Loucy (cell line): ENCODE data around the gene C2CD3.

Source experiments
- EZH2phosphoT487 ChIP-seq: fragments of 200-600 bp; IDR thresholded peaks from 2 replicates; pipeline ENCODE4 v1.6.1; 2018; ENCODE audit warnings: antibody characterized with exemption, mild to moderate bottlenecking, moderate library complexity, borderline replicate concordance
- TF ChIP-seq, protein P1 (sequence below): fragments of 200-600 bp; sonication (generic); conservative IDR thresholded peaks from 2 replicates; pipeline ENCODE4 v1.5.1; 2014; ENCODE audit warnings: mild to moderate bottlenecking, antibody characterized with exemption, low read length

DNA sequence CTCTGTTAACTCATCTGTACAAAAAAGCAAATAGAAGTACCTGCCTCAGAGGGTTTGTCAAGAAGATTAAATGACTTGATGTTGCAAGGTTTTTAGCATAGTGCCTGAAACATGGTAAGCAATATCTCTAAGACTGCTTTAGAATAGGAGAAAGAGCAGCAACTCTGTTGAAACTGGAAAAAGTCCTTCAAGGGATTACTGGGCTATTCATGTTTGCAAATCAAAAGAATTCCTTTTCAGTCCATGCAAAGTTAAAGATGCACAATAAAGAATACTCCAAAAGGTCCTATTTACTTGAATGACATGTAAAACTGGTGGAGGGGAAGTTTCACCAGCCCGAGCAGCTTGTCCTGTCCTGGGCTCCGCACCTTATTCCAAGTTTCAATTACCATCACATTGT is 70.6 kb downstream of the C2CD3 start:
- TF ChIP-seq, protein P1, sequence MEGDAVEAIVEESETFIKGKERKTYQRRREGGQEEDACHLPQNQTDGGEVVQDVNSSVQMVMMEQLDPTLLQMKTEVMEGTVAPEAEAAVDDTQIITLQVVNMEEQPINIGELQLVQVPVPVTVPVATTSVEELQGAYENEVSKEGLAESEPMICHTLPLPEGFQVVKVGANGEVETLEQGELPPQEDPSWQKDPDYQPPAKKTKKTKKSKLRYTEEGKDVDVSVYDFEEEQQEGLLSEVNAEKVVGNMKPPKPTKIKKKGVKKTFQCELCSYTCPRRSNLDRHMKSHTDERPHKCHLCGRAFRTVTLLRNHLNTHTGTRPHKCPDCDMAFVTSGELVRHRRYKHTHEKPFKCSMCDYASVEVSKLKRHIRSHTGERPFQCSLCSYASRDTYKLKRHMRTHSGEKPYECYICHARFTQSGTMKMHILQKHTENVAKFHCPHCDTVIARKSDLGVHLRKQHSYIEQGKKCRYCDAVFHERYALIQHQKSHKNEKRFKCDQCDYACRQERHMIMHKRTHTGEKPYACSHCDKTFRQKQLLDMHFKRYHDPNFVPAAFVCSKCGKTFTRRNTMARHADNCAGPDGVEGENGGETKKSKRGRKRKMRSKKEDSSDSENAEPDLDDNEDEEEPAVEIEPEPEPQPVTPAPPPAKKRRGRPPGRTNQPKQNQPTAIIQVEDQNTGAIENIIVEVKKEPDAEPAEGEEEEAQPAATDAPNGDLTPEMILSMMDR = no peak
- TF ChIP-seq EZH2phosphoT487 = no peak
